GM08714 (cell line): Measurements from ENCODE around the gene CPED1.
"Not testable (repeated sequence)": the region's sequence is repeated elsewhere in the genome, so short reads cannot be mapped to it uniquely, and the experiment has no call there.

Experiments
- H3K4me3 ChIP-seq: fragments of 200-500 bp; sonication (Bioruptor generic); 2 replicates; pipeline ENCODE4 v1.5.1; 2014; ENCODE audit warnings: mild to moderate bottlenecking, low read length, inconsistent platforms
- ZNF274 ChIP-seq: IDR thresholded peaks from 2 replicates; pipeline ENCODE4 v1.6.1; 2012; ENCODE audit warnings: mild to moderate bottlenecking, low read depth, low read length

The CPED1 gene

GRCh38 chr7:121286742-121287734, 298.5 kb downstream of the CPED1 start:
- H3K4me3 ChIP-seq: no peak overlapping the region

GRCh38 chr7:121288894-121289293, 300.4 kb downstream of the CPED1 start:
- TF ChIP-seq ZNF274: no peak
- H3K4me3 ChIP-seq: no peak overlapping the region

More at GRCh38 chr7:121286742-121287734, 298.5 kb downstream of the CPED1 start:
- no peak for TF ChIP-seq ZNF274

GRCh38 chr7:121289930-121290329, 301.4 kb downstream of the CPED1 start:
- not testable (repeated sequence) for H3K4me3 ChIP-seq

GRCh38 chr7:121294448-121294992, 306.0 kb downstream of the CPED1 start:
- H3K4me3 ChIP-seq: no peak overlapping the region
- no peak for TF ChIP-seq ZNF274

GRCh38 chr7:121297843-121298242, 309.3 kb downstream of the CPED1 start:
- no peak overlapping the region for H3K4me3 ChIP-seq
- TF ChIP-seq ZNF274: no peak

- no peak overlapping the region for H3K4me3 ChIP-seq
- TF ChIP-seq ZNF274: no peak
These were observed 310.3 kb downstream of the CPED1 start for GRCh38 chr7:121298831-121299239.

GRCh38 chr7:121300685-121301420, 312.3 kb downstream of the CPED1 start:
- TF ChIP-seq ZNF274: no peak

DNA sequence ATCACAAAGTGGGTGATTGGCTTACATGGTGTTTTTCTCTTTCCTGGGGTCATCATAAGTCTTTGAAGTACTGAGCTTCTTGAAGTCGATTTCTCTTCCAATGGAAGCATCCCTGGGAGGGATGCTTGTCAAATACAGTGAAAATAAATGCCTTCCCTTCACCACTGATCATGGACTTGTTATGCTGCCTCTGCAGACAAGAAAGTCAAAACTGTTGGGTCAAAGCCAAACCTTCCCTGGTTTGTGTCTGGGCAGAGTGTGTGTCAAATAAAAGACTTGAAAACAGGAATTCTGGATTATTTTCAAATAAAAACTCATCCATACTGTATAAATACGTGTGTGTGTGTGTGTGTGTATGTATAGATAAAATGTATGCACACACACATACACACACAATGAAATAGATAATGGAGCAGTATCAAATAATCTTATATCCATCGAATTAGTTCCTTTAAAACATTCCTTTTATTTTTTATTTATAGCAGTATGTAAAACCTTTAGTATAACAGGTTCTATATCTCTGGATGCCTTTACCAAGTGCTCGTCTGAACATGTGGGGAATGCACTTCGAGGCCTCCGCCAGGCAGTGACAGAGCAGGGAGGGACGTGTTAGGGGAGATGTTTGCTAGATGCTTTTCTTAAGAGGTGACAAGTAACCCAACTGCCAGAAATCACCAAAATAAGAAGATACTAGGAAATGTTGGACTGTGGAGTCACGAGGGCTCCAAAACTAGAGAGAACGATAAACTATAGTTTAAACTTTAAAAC, 313.1 kb downstream of the CPED1 start:
- no peak overlapping the region for H3K4me3 ChIP-seq

More at GRCh38 chr7:121300685-121301420, 312.3 kb downstream of the CPED1 start:
- no peak overlapping the region for H3K4me3 ChIP-seq

DNA sequence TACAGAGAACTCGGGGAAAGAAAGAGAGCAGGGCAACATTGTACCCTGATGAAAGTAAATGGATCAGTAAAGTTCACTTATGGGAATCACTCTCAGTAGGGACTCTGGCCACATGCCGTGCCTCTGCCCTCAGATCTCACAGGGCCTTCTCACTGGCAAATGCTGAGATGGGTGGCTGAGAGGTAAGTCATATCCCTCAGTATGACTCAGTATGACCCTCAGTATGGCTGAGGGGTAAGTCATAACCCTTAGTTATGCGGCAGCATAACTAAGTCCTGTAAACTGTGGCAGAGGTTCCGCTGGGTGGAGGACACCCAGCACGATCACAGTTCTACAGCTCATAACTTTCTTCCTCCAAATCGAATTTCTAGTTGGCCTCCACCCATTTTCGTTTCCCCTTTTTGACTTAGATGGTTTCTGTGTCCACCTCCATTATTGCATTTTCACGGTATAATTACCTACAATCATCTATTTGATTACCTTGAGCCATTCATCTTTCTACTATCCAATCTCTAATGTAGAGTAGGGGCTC, 313.8 kb downstream of the CPED1 start:
- TF ChIP-seq ZNF274: no peak
- no peak overlapping the region for H3K4me3 ChIP-seq

More for the DNA sequence above, 313.1 kb downstream of the CPED1 start:
- no peak for TF ChIP-seq ZNF274

DNA sequence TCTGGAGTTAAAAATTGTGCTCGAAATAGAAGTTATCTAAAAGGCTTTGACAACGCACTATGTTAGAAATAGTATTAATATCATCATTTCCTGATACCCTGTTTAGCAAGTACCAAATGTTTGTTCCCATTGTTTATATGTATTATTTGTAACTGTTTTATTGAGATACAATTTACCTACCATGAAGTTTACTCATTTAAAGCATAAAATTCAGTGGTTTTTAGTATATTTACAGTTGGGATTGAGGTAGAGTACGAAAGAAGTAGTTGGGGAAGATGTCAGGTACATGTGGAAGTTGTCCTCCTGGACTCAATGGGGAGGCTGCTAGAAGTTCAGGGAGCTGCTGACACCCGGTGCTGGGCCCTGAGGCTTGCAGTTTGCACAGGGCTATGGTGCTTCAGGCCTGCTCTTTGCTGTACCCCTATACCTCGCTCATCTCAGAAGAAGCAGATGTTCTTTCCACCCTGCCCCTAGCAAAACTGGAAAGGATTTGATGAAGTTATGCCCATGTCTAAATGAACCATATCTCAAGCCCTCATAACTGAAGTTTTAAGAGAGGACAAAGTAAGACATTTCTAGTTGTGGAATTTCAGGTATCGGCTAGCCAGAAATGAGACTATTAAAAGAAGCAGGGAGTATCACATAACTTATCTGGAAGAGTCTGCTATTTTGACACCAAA, 315.1 kb downstream of the CPED1 start:
- TF ChIP-seq ZNF274: no peak
- no peak overlapping the region for H3K4me3 ChIP-seq

DNA sequence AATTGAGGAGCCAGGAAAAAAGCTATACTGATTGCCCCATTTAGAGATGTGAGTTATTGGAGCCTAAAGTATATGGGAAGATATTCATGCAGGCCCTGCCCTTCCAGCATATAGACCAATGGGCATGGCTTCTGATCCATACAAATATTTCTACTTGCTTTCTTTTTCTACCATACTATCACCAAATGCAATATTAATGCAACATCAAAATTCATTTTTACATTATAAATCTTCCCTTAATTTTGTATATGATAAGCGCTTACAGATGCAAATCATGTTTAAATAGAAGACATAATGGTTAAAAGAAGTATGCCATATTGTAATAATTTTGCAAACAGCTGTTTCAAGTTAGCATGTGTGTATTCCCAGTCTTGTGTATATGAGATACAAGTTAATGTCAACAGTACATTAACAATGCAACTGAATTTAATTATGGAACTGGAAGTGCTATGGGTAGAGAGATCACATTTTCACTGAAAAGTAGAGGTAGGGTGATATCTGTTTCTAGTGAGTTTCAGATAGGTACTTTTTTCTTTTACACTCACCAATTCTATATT, 315.7 kb downstream of the CPED1 start:
- no peak overlapping the region for H3K4me3 ChIP-seq
- TF ChIP-seq ZNF274: no peak

DNA sequence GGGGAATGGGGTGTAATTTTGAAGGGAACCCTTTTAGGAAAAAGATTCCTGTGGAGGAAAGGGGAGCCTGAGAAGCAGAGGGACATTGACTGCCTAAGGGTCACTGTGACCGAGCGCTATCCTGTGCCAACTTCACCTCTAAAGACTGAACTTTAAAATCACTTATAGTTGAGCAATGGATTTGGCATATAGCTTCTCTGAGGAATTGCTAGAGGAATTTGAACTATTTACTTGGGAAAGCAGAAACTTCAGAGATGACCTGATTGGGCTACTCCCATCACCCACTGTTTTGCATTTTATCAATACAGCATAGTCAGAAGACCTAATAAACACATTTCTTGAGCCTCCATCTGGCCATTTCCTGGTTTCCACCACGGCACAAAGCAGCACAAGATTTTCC, 316.6 kb downstream of the CPED1 start:
- H3K4me3 ChIP-seq: no peak overlapping the region
- TF ChIP-seq ZNF274: no peak

- no peak for TF ChIP-seq ZNF274
- H3K4me3 ChIP-seq: no peak overlapping the region
These were observed 318.1 kb downstream of the CPED1 start for GRCh38 chr7:121306565-121306964.
